Endothelial cell of umbilical vein (primary cell): ENCODE results near the gene VAMP2. TPM values are rescaled to one million over a fixed set of nuclear protein-coding genes. Genes with fewer than 3 reads are reported as not detected.

Experiments
- BruUV-seq: library from RNA; stranded (reverse); fragments of 400-500 nt; replicated peaks from 2 replicates; lab custom pipeline; 2021; lab: Mats Ljungman, UMichigan
- CTCF ChIA-PET: fragments of 300-600, 350-600 bp; sonication (Branson Sonifier 250); formaldehyde crosslinking; loops from one replicate; lab custom pipeline; 2021; ENCODE audit warnings: antibody characterized with exemption, inconsistent platforms; lab: Charles Lee
- POLR2A ChIA-PET: fragments of 300-600, 350-600 bp; sonication (Branson Sonifier 250); formaldehyde crosslinking; loops from one replicate; lab custom pipeline; 2021; ENCODE audit warnings: antibody characterized with exemption, inconsistent platforms; lab: Charles Lee
- DNase-seq: peaks from one replicate; pipeline ENCODE4 v3.0.0-alpha.2; 2011; ENCODE audit warnings: low read depth, low spot score
- FAIRE-seq: peaks from 2 replicates; lab custom pipeline; 2011; peaks lifted over from hg19 to GRCh38; lab: Jason Lieb, UNC
- H2AFZ ChIP-seq: 2 replicates; pipeline ENCODE4 v1.6.0; 2012; ENCODE audit warnings: low read depth, low read length, control low read depth, inconsistent platforms
- H3K27ac ChIP-seq: 2 replicates; pipeline ENCODE4 v1.5.1; 2011; ENCODE audit warnings: low read depth, mild to moderate bottlenecking, control low read depth, low read length, moderate library complexity; ENCODE audit not compliant: insufficient read depth
- H3K27me3 ChIP-seq, 2 experiments: 2 replicates each; pipeline versions ENCODE4 v1.6.0 to v1.6.1; 2011; ENCODE audit warnings: low read length in 2 of 2, mixed read lengths in 1 of 2; ENCODE audit not compliant: control insufficient read depth in 2 of 2, insufficient read depth in 2 of 2
- H3K36me3 ChIP-seq, 2 experiments: 2 replicates in 1 of 2; 3 replicates in 1 of 2; pipeline ENCODE4 v1.5.1; 2011; ENCODE audit warnings: low read length in 2 of 2, mild to moderate bottlenecking in 1 of 2, moderate library complexity in 1 of 2; ENCODE audit not compliant: control insufficient read depth in 2 of 2, insufficient read depth in 2 of 2; ENCODE audit errors: extremely low read depth in 1 of 2
- H3K4me1 ChIP-seq: 3 replicates; pipeline ENCODE4 v1.5.1; 2011; ENCODE audit warnings: mild to moderate bottlenecking, low read length; ENCODE audit not compliant: control insufficient read depth, insufficient read depth; ENCODE audit errors: extremely low read depth
- H3K4me2 ChIP-seq: 2 replicates; pipeline ENCODE4 v1.6.1; 2011; ENCODE audit warnings: low read length, control low read depth, mixed read lengths; ENCODE audit not compliant: insufficient read depth
- H3K4me3 ChIP-seq, 3 experiments: fragments of 200-600 bp in 1 of 3; sonication (generic), shearing (Covaris generic) in 1 of 3; replicated peaks in 1 of 3; 2 replicates each; pipeline ENCODE4 v1.5.1; 2011 to 2016; ENCODE audit warnings: control low read depth in 3 of 3, low read length in 3 of 3, mild to moderate bottlenecking in 2 of 3, inconsistent platforms in 1 of 3, low read depth in 1 of 3, moderate library complexity in 1 of 3; ENCODE audit not compliant: insufficient read depth in 1 of 3
- H3K79me2 ChIP-seq: 2 replicates; pipeline ENCODE4 v1.6.0; 2012; ENCODE audit warnings: low read length, inconsistent platforms; ENCODE audit not compliant: control insufficient read depth, insufficient read depth
- H3K9ac ChIP-seq: replicated peaks from 2 replicates; pipeline ENCODE3; 2011; ENCODE audit warnings: low read length, control low read depth; ENCODE audit not compliant: insufficient read depth; ENCODE audit errors: extremely low read depth
- H3K9me1 ChIP-seq: replicated peaks from 3 replicates; pipeline ENCODE4 v1.6.0; 2011; ENCODE audit warnings: mild to moderate bottlenecking, low read length; ENCODE audit not compliant: control insufficient read depth, insufficient read depth; ENCODE audit errors: extremely low read depth
- H3K9me3 ChIP-seq: replicated peaks from 2 replicates; pipeline ENCODE4 v1.5.1; 2012; ENCODE audit warnings: low read length, inconsistent platforms; ENCODE audit not compliant: control insufficient read depth, insufficient read depth
- H4K20me1 ChIP-seq: replicated peaks from 2 replicates; pipeline ENCODE3; 2011; ENCODE audit warnings: mild to moderate bottlenecking, low read length; ENCODE audit not compliant: control insufficient read depth, insufficient read depth; ENCODE audit errors: extremely low read depth
- CTCF ChIP-seq, 2 donors: IDR thresholded peaks; 1 replicate in 1 of 2; 2 replicates in 1 of 2; pipeline ENCODE4 v1.5.1; 2011; ENCODE audit warnings: low read length in 2 of 2, mild to moderate bottlenecking in 2 of 2, moderate library complexity in 2 of 2, control low read depth in 1 of 2, inconsistent platforms in 1 of 2, low read depth in 1 of 2; ENCODE audit not compliant: insufficient read depth in 1 of 2; ENCODE audit errors: extremely low read depth in 1 of 2
- EZH2 ChIP-seq: IDR thresholded peaks from 2 replicates; pipeline ENCODE4 v1.6.1; 2012; ENCODE audit warnings: borderline replicate concordance, low read depth, mild to moderate bottlenecking, moderate library complexity, low read length, inconsistent platforms; ENCODE audit not compliant: severe bottlenecking
- FOS ChIP-seq: IDR thresholded peaks from 2 replicates; pipeline ENCODE4 v1.6.1; 2011; ENCODE audit warnings: mild to moderate bottlenecking, low read length, moderate library complexity, borderline replicate concordance; ENCODE audit not compliant: insufficient read depth
- GATA2 ChIP-seq: IDR thresholded peaks from 2 replicates; pipeline ENCODE4 v1.7.0; 2011; ENCODE audit warnings: low read depth, mild to moderate bottlenecking, moderate library complexity, mixed read lengths, low read length; ENCODE audit not compliant: insufficient read length, insufficient read depth
- JUN ChIP-seq: IDR thresholded peaks from 2 replicates; pipeline ENCODE4 v1.6.1; 2011; ENCODE audit warnings: borderline replicate concordance, low read depth; ENCODE audit not compliant: insufficient read length, insufficient read depth
- MAX ChIP-seq: IDR thresholded peaks from 2 replicates; pipeline ENCODE4 v1.6.1; 2011; ENCODE audit not compliant: insufficient read depth, insufficient read length
- MYC ChIP-seq: IDR thresholded peaks from one replicate; pipeline ENCODE4 v1.6.1; 2011; ENCODE audit warnings: mild to moderate bottlenecking, low read depth, low read length
- POLR2A ChIP-seq: IDR thresholded peaks from 2 replicates; pipeline ENCODE4 v1.6.1; 2012; ENCODE audit warnings: low read depth, mild to moderate bottlenecking, control low read depth, low read length
- POLR2AphosphoS5 ChIP-seq: IDR thresholded peaks from 2 replicates; pipeline ENCODE4 v1.6.1; 2012; ENCODE audit warnings: low read depth, mild to moderate bottlenecking, control low read depth, low read length, moderate library complexity; ENCODE audit not compliant: insufficient read depth
- dilution Hi-C: fragments of 300-500 bp; cut with MboI; formaldehyde crosslinking; loops from one replicate; pipeline ENCODE4 v1.15.0; 2019; ENCODE audit warnings: low sequenced_read_pairs; ENCODE audit not compliant: extremely low pct_ligation_motif_present
- intact Hi-C: fragments of 100-400 bp; cut with micrococcal nuclease; formaldehyde crosslinking; loops from one replicate; pipeline ENCODE4 v1.10.0; 2022
- polyA plus RNA-seq, 4 experiments: library from polyadenylated mRNA; depleted of rRNA in 3 of 4; stranded (reverse) in 3 of 4; unstranded in 1 of 4; fragments of >200 nt; gene quantifications; 2 replicates each; pipeline versions ENCODE4 v1.2.1 to v1.2.3, GENCODE V29; 2011 to 2012; ENCODE audit warnings: missing spikeins in 1 of 4
- total RNA-seq: library from RNA; stranded (reverse); gene quantifications from 2 replicates; pipeline ENCODE4 v1.2.3, GENCODE V29; 2021

The VAMP2 gene
- total and polyA plus RNA-seq, 2 donors (not counting 3 experiments of a cell fraction or from before 2014, with no cell fraction given): 35.9 to 38.0 TPM

GRCh38 chr17:8206536-8206935 lies 43.8 kb upstream of the VAMP2 start:
- Histone ChIP-seq H3K9ac (no peak overlapping the region), H3K9me1 (no peaks in the 10 kb centered on the region), H3K27ac (no peak overlapping the region), H3K9me3 (no peaks in the 10 kb centered on the region), H3K4me1 (peaks cover 13% of the 10 kb centered on the region), H3K36me3 (peaks cover 3 to 7% of the 10 kb centered on the region in 2 experiments), H3K4me3 (no peak overlapping the region), H3K27me3 (no peaks in the 10 kb centered on the region), H3K4me2 (no peak overlapping the region), H3K79me2 (peaks cover 33% of the 10 kb centered on the region), H2AFZ (no peak overlapping the region), H4K20me1 (no peaks in the 10 kb centered on the region)
- dilution Hi-C loops (no loop called here), intact Hi-C loops (no loop called here)
- BruUV-seq: no TSS peak
- TF ChIP-seq FOS (no peak), GATA2 (no peak), POLR2A (no peak), JUN (no peak), MYC (no peak), POLR2AphosphoS5 (no peak), EZH2 (no peak), MAX (no peak), CTCF (IDR thresholded peaks at IDR 0.05; ENCODE audit: extremely low read depth in 1 of 2, insufficient read depth in 1 of 2, low read depth in 1 of 2, low read length in 2 of 2) (no peak)
- DNase-seq (no peak), FAIRE-seq (no peak)
- ChIA-PET POLR2A (no interaction called here), CTCF (no interaction called here)
